Stimulated activated CD4-positive, alpha-beta T cell treated with anti-CD3 and anti-CD28 coated beads, Interleukin-4, amount 100 ng/mL, for 4 hours (primary cell): Measurements from ENCODE around the gene HNRNPR.
"Not testable (repeated sequence)": the region's sequence is repeated elsewhere in the genome, so short reads cannot be mapped to it uniquely, and the experiment has no call there.

Source experiments
- DNase-seq, 2 experiments: peaks; one replicate each; pipeline ENCODE4 v3.0.0-alpha.2; 2020

Gene HNRNPR

GRCh38 chr1:23344111-23344986, at the start of gene HNRNPR:
Gene HNRNPR (minus strand): TSS chr1:23344284. CDS start chr1:23341008, 3,276 bp downstream.
- peak; percentile 98 to 99 for DNase-seq

DNA sequence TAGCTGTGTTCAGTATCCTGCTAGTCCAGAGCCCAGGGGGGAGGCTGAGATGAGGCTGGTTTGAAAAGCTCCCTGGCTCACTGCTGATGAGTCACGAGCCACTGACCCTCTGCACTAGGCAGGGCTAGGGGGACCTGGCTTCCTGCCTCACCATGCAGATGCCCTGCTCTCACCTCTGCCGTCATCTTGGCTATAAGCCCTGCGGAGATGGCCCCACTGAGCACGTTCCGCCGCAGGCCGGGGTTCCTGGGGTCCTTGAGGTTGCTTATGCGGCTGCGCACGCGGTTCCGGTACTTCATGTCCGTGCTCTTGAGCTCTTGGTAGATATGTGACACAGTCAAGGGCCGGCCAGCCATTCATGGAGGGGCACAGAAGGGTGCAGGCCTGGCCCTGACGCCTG, 49.6 kb upstream of the HNRNPR start:
- DNase-seq: no peak

DNA sequence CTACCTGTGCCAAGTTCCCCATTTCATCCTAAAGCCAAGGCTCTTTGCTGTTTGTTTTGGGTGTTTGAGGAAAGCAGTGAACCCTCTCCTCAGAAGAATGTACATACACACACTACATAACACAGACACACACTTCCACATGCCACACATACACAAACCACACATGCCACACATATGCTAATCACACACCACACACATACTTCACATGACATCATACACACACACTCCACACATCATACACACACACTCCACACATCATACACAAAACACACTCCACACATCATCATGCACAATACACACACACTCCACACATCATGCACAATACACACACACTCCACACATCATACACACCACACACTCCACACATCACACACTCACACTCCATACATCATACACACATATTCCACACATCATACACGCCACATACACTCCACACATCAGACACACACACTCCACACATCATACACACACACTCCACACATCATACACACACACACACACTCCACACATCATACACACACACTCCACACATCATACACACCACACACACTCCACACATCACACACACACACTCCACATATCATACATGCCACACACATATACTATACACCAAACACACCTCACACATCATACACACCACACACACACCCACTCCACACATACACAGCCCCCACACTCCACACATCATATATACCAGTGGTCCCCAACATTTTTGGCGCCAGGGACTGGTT, 48.2 kb upstream of the HNRNPR start:
- no peak for DNase-seq

GRCh38 chr1:23389837-23390321, 45.8 kb upstream of the HNRNPR start:
- DNase-seq: no peak

DNA sequence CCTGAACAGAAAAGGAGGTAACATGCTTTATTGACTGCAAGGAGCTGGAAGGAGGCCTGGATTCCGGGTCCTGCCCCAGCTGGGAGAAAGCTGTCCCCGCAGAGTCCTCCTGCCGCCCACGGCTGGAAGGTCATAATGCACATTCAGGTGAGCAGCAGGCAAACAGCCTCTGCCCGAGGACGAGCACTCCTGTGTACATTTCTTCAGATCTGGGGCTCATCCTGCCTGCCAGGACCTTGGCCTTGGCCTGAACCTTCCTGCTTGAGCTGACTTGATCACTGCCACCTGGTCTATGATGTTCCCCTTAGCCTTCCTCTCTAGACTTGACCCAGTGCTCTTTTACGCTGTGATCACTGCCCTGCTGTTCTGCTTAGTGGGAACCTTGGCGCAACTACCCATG, 43.4 kb upstream of the HNRNPR start:
- DNase-seq: no peak

- DNase-seq: no peak
Observed at GRCh38 chr1:23385119-23385621, 41.1 kb upstream of the HNRNPR start.

GRCh38 chr1:23384312-23385058, 40.4 kb upstream of the HNRNPR start:
- DNase-seq: no peak

GRCh38 chr1:23383577-23384311, 39.7 kb upstream of the HNRNPR start:
- DNase-seq: no peak

DNA sequence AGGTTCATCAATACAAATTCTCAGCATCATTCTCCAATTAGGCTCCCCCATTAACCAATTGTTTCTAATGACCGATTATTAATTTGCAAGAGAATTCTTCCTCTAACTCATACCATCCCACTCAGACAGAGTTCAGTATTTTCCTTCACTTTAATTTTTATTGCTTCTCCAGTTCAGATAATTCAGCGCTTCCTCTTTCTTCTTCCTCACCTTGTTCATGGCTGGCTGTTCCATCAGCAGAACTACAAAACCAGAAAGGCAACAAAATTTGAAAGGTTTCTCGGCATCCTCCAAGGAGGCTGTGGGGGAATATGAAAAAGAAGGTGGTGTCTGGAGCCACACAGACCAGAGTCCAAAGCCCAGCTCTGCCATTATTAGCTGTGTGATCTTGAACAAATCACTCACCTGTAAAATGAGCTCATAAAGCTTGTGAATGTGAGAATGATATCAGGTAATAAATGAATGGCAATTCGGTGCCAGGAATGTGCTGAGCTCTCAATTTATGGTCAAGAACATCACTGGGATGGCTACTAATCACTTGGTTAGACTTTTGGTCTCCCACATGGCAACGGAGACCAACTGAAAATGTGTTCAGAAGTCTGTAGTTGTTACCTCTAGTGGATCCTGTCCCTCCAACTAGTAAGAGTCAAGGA, 37.3 kb upstream of the HNRNPR start:
- DNase-seq: no peak

DNA sequence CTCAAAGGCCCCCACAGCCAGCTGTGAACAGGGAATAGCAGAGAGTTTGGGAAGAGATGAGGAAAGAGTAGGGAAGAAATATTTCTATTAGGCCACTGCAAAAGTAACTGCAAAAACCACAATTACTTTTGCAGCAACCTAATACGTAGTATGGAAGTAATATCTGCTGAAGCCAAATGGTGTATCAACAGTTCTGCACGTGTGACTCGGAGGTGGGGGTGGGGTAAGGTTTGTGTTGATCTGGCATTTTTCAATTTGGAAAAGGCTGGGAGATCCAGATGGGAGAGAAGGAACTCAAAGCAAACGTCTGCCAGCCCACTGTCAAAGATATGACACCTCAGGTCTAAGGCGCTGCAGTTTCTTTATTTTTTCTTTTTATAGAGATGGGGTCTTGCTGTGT, 36.6 kb upstream of the HNRNPR start:
- no peak for DNase-seq

DNA sequence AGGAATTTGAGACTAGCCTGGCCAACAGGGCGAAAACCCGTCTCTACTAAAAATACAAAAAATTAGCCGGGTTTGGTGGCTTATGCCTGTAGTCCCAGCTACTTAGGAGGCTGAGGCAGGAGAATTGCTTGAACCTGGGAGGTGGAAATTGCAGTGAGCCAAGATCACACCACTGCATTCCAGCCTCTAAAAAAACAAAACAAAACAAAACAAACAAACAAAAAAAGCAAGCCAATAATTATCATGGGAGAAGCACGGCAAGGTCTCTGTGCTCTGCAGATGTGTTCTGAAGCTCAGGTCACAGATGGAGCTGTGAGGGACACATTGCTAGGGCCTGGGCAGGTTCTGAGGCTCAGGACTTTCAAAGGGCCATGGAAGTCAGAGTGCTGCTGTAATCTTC, 36.2 kb upstream of the HNRNPR start:
- not testable (repeated sequence) for DNase-seq

GRCh38 chr1:23376890-23377811, 33.1 kb upstream of the HNRNPR start:
- DNase-seq: no peak

GRCh38 chr1:23374079-23374735, 30.1 kb upstream of the HNRNPR start:
- not testable (repeated sequence) for DNase-seq

GRCh38 chr1:23371987-23372880, 28.1 kb upstream of the HNRNPR start:
- no peak for DNase-seq

DNA sequence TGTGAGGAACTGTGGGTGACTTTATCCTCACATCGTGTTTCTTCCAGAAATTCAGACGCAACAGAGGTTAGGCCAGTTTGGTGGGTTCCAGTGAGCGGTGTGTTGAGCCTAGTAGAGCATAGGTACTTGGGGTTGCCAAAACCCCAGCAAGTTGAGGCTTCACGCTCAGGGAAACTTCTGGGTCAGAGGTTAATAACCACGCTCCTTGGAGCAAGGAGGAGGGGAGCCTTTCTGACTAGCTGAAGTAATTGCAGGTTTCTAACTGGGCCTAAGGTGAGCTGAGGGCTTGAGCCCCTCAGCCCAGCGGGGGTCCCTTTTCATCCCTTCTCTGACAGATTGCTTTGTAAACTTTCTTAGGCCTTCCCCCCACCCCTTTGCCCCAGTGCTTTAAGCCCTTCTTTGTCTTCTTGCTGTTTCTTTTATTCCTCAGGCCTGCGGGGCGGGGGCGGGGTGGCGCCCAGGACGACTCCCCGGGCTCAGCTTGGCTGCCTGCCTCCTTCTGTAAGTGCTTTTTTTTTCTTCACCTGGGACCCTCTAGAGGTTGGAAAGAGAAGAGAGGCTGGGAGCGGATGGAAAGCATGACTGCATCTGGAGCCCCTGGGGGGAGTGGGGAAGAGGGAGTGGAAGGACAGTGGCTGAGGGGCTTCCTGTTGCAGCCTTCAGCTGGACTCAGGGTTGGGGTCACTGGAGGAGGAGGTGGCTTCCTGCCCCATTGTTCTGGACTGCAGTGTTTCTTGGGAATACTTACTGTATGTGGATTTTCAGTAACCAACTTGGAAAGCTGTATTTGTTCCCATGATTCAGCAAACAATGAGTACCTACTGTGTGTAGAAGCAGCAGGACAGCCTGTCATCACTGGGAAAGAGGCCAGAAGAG, 26.9 kb upstream of the HNRNPR start:
- DNase-seq: no peak

- DNase-seq: no peak
Observed at GRCh38 chr1:23370330-23370708, 26.2 kb upstream of the HNRNPR start.

DNA sequence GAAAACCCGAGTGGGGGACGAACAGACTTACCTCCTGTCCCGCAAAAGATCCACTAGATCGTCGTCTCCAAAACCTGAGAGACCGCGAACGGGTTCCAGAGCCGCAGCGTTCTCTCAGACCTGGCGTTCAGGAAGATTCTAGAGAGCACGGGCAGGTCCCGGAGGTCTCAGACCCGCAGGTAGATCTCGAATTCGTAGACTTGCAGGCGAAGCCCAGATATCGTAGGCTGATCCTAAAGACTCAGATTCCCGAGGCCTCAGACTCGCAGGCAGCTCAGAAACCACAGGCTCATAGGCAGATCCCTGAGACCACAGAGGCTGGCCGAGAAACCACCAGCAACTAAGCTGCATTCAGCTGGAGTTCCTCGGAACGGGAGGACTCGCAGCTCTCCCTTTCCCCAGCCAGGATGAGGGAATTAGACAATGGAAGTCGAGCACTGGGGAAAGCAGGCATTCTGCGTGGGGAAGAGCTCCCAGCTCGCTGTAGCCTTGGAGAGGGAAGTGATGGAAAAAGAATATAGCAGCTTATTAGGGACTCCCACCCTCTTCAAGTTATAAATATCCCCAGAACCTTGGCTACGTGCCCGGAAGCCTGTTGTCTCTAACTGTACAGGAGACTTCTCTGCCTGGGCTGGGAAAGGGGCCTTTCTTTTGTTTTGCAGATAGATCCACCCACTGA, 25.4 kb upstream of the HNRNPR start, which contains the start of gene ZNF436:
TSS of gene ZNF436 (minus strand) at position 502 of the 679 bp plus-strand sequence. CDS start 1,831 bp downstream, outside the sequence.
- DNase-seq: peak; percentile 17 to 24
